Measurements from ENCODE around the gene ZSCAN4. TPM values are rescaled to one million over a fixed set of nuclear protein-coding genes. Genes with fewer than 3 reads are reported as not detected.

ZSCAN4 gene
- polyA plus RNA-seq, 1 of the 3 experiments (the other 2 are of a cell fraction), result not detected

DNA sequence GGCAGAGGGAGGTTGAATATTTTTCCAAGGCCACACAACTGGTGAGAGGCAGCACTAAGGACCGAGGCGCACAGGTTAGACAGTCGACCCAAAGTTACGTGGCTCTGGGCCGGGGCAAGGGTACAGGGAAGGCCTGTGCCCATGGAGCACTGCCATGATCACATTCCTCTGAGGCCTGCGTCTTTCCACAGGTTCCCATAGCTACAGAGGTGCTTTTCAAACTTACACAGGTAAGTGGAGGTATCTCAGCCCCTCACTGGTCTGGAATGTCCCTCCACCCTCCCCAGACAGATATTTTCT is 35.0 kb upstream of the ZSCAN4 start (continued):
- TF ChIP-seq FOXJ3 (CRISPR knock-in tag; IDR thresholded peaks at IDR 0.05) (no peak), GATA2 (CRISPR knock-in tag; IDR thresholded peaks at IDR 0.05) (no peak)

DNA sequence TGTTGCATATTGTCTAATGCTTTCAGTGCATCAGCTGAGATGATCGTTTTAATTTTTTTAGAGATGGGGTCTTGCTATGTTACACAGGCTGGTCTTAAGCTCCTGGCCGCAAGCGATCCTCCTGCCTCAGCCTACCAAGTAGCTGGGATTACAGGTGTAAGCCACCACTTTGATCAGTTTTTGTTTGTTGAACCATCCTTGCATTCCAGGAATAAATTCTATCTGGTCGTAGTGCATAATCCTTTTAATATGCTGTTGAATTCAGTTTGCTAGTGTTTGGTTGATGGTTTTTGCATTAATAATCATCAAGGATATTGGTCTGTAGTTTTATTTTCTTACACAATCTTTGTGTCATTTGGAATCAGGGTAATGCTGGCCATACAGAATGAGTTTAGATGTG is 31.4 kb upstream of the ZSCAN4 start:
- CTCF ChIA-PET, result no interaction called here
- peaks cover 64 to 76% of the 10 kb centered on the region in 2 experiments for H3K36me3 ChIP-seq (replicated peaks in 1 of 2; ENCODE audit: control insufficient read depth in 1 of 2, insufficient read depth in 2 of 2, low read length in 1 of 2)
- H3K79me2 ChIP-seq (ENCODE audit: insufficient read depth), result peaks cover 16% of the 10 kb centered on the region
- no peaks in the 10 kb centered on the region for H3K27me3 ChIP-seq (ENCODE audit: insufficient read depth)
- H3K4me2 ChIP-seq, result no peak overlapping the region
- DNase-seq, result no peak
- WGBS (ENCODE audit: low lambda C conversion rate), result 74% methylated on average over 4 of the region's 4 CpGs
- peaks cover 0 to 13% of the 10 kb centered on the region in 2 experiments; a peak in 1 of 4 replicates for H3K4me1 ChIP-seq (ENCODE audit: control insufficient read depth in 1 of 2, insufficient read depth in 2 of 2, low read depth in 1 of 2, low read length in 1 of 2)
- no peaks in the 10 kb centered on the region for H3K9me2 ChIP-seq
- POLR2A ChIA-PET, result no interaction called here
- H3F3A ChIP-seq (replicated peaks; ENCODE audit: insufficient read depth), result peaks cover 4% of the 10 kb centered on the region
- TF ChIP-seq RXRA (IDR thresholded peaks at IDR 0.05; ENCODE audit: borderline replicate concordance, low read depth), result no peak
- TF ChIP-seq, protein P1, sequence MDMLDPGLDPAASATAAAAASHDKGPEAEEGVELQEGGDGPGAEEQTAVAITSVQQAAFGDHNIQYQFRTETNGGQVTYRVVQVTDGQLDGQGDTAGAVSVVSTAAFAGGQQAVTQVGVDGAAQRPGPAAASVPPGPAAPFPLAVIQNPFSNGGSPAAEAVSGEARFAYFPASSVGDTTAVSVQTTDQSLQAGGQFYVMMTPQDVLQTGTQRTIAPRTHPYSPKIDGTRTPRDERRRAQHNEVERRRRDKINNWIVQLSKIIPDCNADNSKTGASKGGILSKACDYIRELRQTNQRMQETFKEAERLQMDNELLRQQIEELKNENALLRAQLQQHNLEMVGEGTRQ (IDR thresholded peaks at IDR 0.05; ENCODE audit: borderline replicate concordance, low read depth, low read length), result no peak
- TF ChIP-seq TCF12 (IDR thresholded peaks at IDR 0.05), result no peak
- H2AFZ ChIP-seq (ENCODE audit: low read depth), result no peak overlapping the region
- H3K9me3 ChIP-seq, result peaks cover 40% of the 10 kb centered on the region
- no peaks in the 10 kb centered on the region for H4K20me1 ChIP-seq (ENCODE audit: insufficient read depth)
- H3K9ac ChIP-seq, result no peak overlapping the region
- 0 out of 4 replicates have a peak overlapping the region, but pooled peaks of 1 of the 2 experiments have one; percentile 2 for H3K4me3 ChIP-seq (ENCODE audit: low read depth in 2 of 2, low read length in 1 of 2)
- no peak overlapping the region for H3K27ac ChIP-seq (ENCODE audit: low read depth in 2 of 2, low read length in 1 of 2)

DNA sequence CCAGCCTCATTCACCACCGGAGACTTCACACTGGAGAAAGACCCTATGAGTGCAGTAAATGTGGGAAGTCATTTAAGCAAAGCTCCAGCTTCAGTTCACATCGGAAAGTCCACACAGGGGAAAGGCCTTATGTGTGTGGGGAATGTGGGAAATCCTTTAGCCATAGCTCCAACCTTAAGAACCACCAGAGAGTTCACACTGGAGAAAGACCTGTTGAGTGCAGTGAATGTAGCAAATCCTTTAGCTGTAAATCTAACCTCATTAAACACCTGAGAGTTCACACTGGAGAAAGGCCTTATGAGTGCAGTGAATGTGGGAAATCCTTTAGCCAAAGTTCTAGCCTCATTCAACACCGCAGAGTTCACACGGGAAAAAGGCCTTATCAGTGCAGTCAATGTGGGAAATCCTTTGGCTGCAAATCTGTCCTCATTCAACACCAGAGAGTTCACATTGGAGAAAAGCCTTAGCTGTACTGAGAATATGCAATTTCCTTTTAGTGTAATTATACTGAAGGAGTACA is 27.0 kb upstream of the ZSCAN4 start:
- Histone ChIP-seq H3K4me2 (no peak overlapping the region), H3K9me2 (no peaks in the 10 kb centered on the region), H3K79me2 (ENCODE audit: insufficient read depth) (peaks cover 5% of the 10 kb centered on the region), H3K4me1 (ENCODE audit: control insufficient read depth in 1 of 2, insufficient read depth in 2 of 2, low read depth in 1 of 2, low read length in 1 of 2) (no peaks in the 10 kb centered on the region), H3F3A (replicated peaks; ENCODE audit: insufficient read depth) (peaks cover 4% of the 10 kb centered on the region), H3K9me3 (peaks cover 35% of the 10 kb centered on the region), H4K20me1 (ENCODE audit: insufficient read depth) (no peaks in the 10 kb centered on the region), H3K9ac (no peak overlapping the region), H3K4me3 (ENCODE audit: low read depth in 2 of 2, low read length in 1 of 2) (peak overlapping the region in 1 of 2 experiments; percentile 20; a peak in 1 of 4 replicates), H3K27me3 (ENCODE audit: insufficient read depth) (no peaks in the 10 kb centered on the region), H3K36me3 (replicated peaks in 1 of 2; ENCODE audit: control insufficient read depth in 1 of 2, insufficient read depth in 2 of 2, low read length in 1 of 2) (peaks cover 46 to 66% of the 10 kb centered on the region in 2 experiments), H2AFZ (ENCODE audit: low read depth) (no peak overlapping the region), H3K27ac (ENCODE audit: low read depth in 2 of 2, low read length in 1 of 2) (no peak overlapping the region)
- POLR2A ChIA-PET, result no interaction called here
- CTCF ChIA-PET, result no interaction called here
- WGBS (ENCODE audit: low lambda C conversion rate), result 92% methylated on average over 4 of the region's 4 CpGs
- TF ChIP-seq EP300 (IDR thresholded peaks at IDR 0.05; ENCODE audit: borderline replicate concordance in 1 of 2, low read depth in 1 of 2, low read length in 1 of 2) (no peak), FOXJ3 (CRISPR knock-in tag; IDR thresholded peaks at IDR 0.05) (no peak)
- no peak for DNase-seq

DNA sequence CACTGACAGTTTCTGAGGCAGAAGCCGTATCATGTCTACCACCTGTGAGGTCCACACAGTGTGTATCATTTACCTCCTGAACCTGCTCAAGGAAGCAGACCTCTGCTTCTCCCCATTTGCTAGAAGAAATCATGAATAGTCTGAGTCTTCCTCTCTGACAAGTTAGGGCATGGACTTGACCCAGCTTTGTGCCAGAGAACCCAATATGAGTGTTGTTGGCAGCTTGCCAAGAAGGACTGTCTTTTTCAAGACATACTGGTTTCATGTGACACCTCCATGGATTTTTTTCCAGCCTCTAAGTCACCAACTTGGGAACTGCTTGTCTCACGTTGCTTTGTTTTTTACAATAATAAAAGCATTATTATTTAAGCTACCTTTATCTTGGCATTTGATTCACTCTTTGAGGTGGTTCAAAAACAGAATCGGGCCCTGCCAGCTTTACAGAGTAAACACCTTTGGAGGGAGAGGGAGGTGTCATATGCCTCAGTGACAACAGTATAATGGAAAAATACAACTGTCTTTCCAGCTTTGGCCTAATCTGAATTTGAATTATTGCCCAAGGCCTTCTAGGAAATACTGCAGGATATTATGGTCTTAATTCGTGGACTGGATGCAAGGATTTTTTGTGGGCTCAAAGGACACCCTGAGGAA is 26.2 kb upstream of the ZSCAN4 start:
- Histone ChIP-seq H3K27ac (ENCODE audit: low read depth in 2 of 2, low read length in 1 of 2) (no peak overlapping the region), H3K36me3 (replicated peaks in 1 of 2; ENCODE audit: control insufficient read depth in 1 of 2, insufficient read depth in 2 of 2, low read length in 1 of 2) (peaks cover 42 to 59% of the 10 kb centered on the region in 2 experiments), H3K9me2 (no peaks in the 10 kb centered on the region), H3K4me1 (ENCODE audit: control insufficient read depth in 1 of 2, insufficient read depth in 2 of 2, low read depth in 1 of 2, low read length in 1 of 2) (no peaks in the 10 kb centered on the region), H3K9me3 (peaks cover 28% of the 10 kb centered on the region), H3F3A (replicated peaks; ENCODE audit: insufficient read depth) (no peaks in the 10 kb centered on the region), H3K4me2 (no peak overlapping the region), H3K79me2 (ENCODE audit: insufficient read depth) (no peaks in the 10 kb centered on the region; the same call in 1 of the 2 replicates), H2AFZ (ENCODE audit: low read depth) (no peak overlapping the region), H3K4me3 (ENCODE audit: low read depth in 2 of 2, low read length in 1 of 2) (peak overlapping the region in 1 of 2 experiments; percentile 20; a peak in 1 of 4 replicates), H4K20me1 (ENCODE audit: insufficient read depth) (no peaks in the 10 kb centered on the region), H3K27me3 (ENCODE audit: insufficient read depth) (no peaks in the 10 kb centered on the region), H3K9ac (no peak overlapping the region)
- 75% methylated on average over 4 of the region's 4 CpGs for WGBS (ENCODE audit: low lambda C conversion rate)
- TF ChIP-seq NFIC (IDR thresholded peaks at IDR 0.05; ENCODE audit: borderline replicate concordance) (0 out of 2 replicates have a peak, but pooled peaks have one; percentile 35), TCF12 (IDR thresholded peaks at IDR 0.05) (no peak)
- POLR2A ChIA-PET, result no interaction called here
- CTCF ChIA-PET, result no interaction called here
- no peak for DNase-seq

Measured in SK-N-SH (cell line).